Calu3 (cell line): ENCODE measurements around the gene TTC13. TPM values are rescaled to one million over a fixed set of nuclear protein-coding genes. Genes with fewer than 3 reads are reported as not detected.
"Not testable (repeated sequence)": the region's sequence is repeated elsewhere in the genome, so short reads cannot be mapped to it uniquely, and the experiment has no call there.

Source experiments
- BruUV-seq: library from RNA; stranded (reverse); fragments of 400-500 nt; replicated peaks from 2 replicates; lab custom pipeline; 2021; lab: Mats Ljungman, UMichigan
- CTCF ChIA-PET: fragments of 300-600 bp; sonication (Branson Sonifier 250); formaldehyde crosslinking; loops from one replicate; lab custom pipeline; 2022; ENCODE audit warnings: antibody characterized with exemption; lab: Charles Lee
- DNase-seq: peaks from one replicate; pipeline ENCODE4 v3.0.0; 2022
- H3K27ac Mint-ChIP-seq: one replicate; pipeline ENCODE4 v1.8.0; 2022; ENCODE audit warnings: mixed read lengths; ENCODE audit not compliant: unreplicated experiment
- H3K27me3 Mint-ChIP-seq: one replicate; pipeline ENCODE4 v1.8.0; 2022; ENCODE audit warnings: mixed read lengths; ENCODE audit not compliant: unreplicated experiment
- H3K36me3 Mint-ChIP-seq: one replicate; pipeline ENCODE4 v1.8.0; 2022; ENCODE audit warnings: mild to moderate bottlenecking, moderate library complexity, mixed read lengths; ENCODE audit not compliant: insufficient read depth, unreplicated experiment
- H3K4me1 Mint-ChIP-seq: one replicate; pipeline ENCODE4 v1.8.0; 2022; ENCODE audit warnings: mild to moderate bottlenecking, low read depth, mixed read lengths; ENCODE audit not compliant: unreplicated experiment
- H3K4me3 Mint-ChIP-seq: one replicate; pipeline ENCODE4 v1.8.0; 2022; ENCODE audit warnings: mild to moderate bottlenecking, low read depth, moderate library complexity, mixed read lengths; ENCODE audit not compliant: unreplicated experiment
- H3K9me3 Mint-ChIP-seq: one replicate; pipeline ENCODE4 v1.8.0; 2022; ENCODE audit warnings: low read depth, mixed read lengths; ENCODE audit not compliant: unreplicated experiment
- intact Hi-C: fragments of 100-400 bp; cut with micrococcal nuclease; formaldehyde crosslinking; loops from one replicate; pipeline ENCODE4 v1.10.0; 2022; ENCODE audit not compliant: unreplicated experiment
- total RNA-seq: library from RNA; stranded (reverse); gene quantifications from 2 replicates; pipeline ENCODE4 v1.2.3, GENCODE V29; 2022
- TF ChIP-seq, protein P1 (sequence below): fragments of 200-600 bp; IDR thresholded peaks from one replicate; pipeline ENCODE4 v1.8.0; 2022; ENCODE audit warnings: antibody characterized with exemption; ENCODE audit not compliant: unreplicated experiment

The TTC13 gene
- total RNA-seq, 1 experiment from 2014 or later, result 35.6 TPM

DNA sequence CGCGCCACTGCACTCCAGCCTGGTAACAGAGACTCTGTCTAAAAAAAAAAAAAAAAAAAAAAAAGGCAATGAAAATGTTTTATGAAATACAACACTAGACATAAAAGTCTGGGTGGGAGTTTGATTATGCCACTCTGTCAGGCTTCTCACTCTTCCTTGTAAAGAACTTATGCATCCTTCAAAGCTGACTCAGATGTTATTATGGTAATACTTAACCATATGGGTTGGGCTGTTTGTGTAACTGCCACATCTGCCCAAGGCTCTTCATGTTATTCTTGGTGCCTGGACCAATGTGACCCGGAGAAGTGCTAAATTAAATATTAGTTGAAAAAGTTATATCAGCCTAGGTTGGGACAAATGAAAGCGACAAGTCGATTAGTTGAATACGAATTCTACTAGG is 37.6 kb upstream of the TTC13 start:
- DNase-seq, result no peak
- Mint-ChIP-seq H3K27ac (no peak overlapping the region), H3K36me3 (no peaks in the 10 kb centered on the region), H3K4me3 (no peak overlapping the region), H3K4me1 (no peaks in the 10 kb centered on the region), H3K27me3 (no peaks in the 10 kb centered on the region), H3K9me3 (no peaks in the 10 kb centered on the region)
- BruUV-seq, result no TSS peak
- CTCF ChIA-PET, result no interaction called here
- intact Hi-C loops, result no loop called here
- TF ChIP-seq, protein P1, sequence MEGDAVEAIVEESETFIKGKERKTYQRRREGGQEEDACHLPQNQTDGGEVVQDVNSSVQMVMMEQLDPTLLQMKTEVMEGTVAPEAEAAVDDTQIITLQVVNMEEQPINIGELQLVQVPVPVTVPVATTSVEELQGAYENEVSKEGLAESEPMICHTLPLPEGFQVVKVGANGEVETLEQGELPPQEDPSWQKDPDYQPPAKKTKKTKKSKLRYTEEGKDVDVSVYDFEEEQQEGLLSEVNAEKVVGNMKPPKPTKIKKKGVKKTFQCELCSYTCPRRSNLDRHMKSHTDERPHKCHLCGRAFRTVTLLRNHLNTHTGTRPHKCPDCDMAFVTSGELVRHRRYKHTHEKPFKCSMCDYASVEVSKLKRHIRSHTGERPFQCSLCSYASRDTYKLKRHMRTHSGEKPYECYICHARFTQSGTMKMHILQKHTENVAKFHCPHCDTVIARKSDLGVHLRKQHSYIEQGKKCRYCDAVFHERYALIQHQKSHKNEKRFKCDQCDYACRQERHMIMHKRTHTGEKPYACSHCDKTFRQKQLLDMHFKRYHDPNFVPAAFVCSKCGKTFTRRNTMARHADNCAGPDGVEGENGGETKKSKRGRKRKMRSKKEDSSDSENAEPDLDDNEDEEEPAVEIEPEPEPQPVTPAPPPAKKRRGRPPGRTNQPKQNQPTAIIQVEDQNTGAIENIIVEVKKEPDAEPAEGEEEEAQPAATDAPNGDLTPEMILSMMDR, result no peak

DNA sequence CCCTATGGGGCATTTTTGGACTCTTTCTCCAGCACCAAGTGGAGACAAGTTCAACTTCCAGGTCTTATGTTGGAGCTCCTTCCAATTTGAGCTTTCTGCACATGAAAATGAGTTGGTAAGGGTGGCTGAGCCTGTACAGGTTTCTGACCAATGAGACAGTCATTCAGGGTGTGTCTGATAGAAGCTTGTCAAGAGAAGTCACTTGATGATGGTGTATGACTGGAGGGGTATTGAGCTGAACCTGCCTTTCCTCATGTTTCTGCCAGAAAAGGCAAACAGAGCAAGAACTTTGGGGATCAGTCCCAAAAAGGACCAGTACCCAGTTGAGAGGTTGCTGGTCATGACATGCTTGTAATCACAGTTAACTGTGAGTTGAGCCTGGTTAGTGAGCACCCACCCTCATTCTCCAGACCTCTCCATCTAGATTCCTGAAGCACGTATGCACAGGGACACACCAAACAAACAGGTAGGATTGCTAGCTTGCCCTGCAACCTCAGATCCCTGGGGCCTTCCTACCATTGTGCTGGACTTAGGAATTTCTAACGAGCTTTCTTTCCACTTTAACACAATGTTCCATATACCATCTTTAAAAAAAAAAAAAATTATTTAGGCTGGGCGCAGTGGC is 34.8 kb upstream of the TTC13 start:
- Mint-ChIP-seq H3K36me3 (no peaks in the 10 kb centered on the region), H3K9me3 (no peaks in the 10 kb centered on the region), H3K27ac (no peak overlapping the region), H3K4me3 (no peak overlapping the region), H3K27me3 (no peaks in the 10 kb centered on the region), H3K4me1 (no peaks in the 10 kb centered on the region)
- CTCF ChIA-PET, result interaction anchor here (0.7 kb wide), 1 partner anchor 181 kb away, joined by 3 read pairs; no protein-coding TSS in a partner anchor
- no peak for DNase-seq
- TF ChIP-seq, protein P1, result no peak
- intact Hi-C loops, result loop anchor here (2.0 kb wide), 1 partner anchor 197 kb away; no protein-coding TSS in a partner anchor
- no TSS peak for BruUV-seq

- no peaks in the 10 kb centered on the region for H3K36me3 Mint-ChIP-seq
- no peak for DNase-seq
- intact Hi-C loops, result no loop called here
- no peak overlapping the region for H3K27ac Mint-ChIP-seq
- no TSS peak for BruUV-seq
- no peak overlapping the region for H3K4me3 Mint-ChIP-seq
- TF ChIP-seq, protein P1, result no peak
- no peaks in the 10 kb centered on the region for H3K9me3 Mint-ChIP-seq
- no peaks in the 10 kb centered on the region for H3K27me3 Mint-ChIP-seq
- H3K4me1 Mint-ChIP-seq, result no peaks in the 10 kb centered on the region
- CTCF ChIA-PET, result no interaction called here
These were observed 33.3 kb upstream of the TTC13 start for GRCh38 chr1:231011963-231012362.

DNA sequence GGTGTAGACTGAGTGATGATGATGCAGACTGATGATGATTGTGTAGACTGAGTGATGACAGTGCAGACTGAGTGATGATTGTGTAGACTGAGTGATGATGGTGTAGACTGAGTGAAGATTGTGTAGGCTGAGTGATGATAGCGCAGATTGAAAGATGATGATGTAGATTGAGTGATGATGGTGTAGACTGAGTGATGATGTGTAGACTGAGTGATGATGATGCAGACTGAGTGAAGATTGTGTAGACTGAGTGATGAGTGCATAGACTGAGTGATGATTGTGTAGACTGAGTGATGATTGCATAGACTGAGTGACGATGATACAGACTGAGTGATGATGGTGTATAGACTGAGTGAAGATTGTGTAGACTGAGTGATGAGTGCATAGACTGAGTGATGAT is 32.7 kb upstream of the TTC13 start:
- Mint-ChIP-seq H3K9me3 (no peaks in the 10 kb centered on the region), H3K27ac (no peak overlapping the region), H3K27me3 (no peaks in the 10 kb centered on the region), H3K4me3 (no peak overlapping the region), H3K4me1 (no peaks in the 10 kb centered on the region), H3K36me3 (no peaks in the 10 kb centered on the region)
- CTCF ChIA-PET, result no interaction called here
- no peak for DNase-seq
- BruUV-seq, result no TSS peak
- intact Hi-C loops, result no loop called here
- TF ChIP-seq, protein P1, result no peak

- intact Hi-C loops, H3K27me3 Mint-ChIP-seq, H3K27ac Mint-ChIP-seq, H3K9me3 Mint-ChIP-seq, DNase-seq, H3K36me3 Mint-ChIP-seq, BruUV-seq, H3K4me3 Mint-ChIP-seq, H3K4me1 Mint-ChIP-seq, CTCF ChIA-PET: not testable (repeated sequence)
These were observed 28.9 kb upstream of the TTC13 start for GRCh38 chr1:231007535-231007934.
